Activated T-cell treated with anti-CD3 and anti-CD28 coated beads, Interleukin-2, amount 50 U/mL, for 4 hours (primary cell): ENCODE measurements around the gene CFAP53. TPM values are rescaled to one million over a fixed set of nuclear protein-coding genes. Genes with fewer than 3 reads are reported as not detected.
"Not testable (repeated sequence)": the region's sequence is repeated elsewhere in the genome, so short reads cannot be mapped to it uniquely, and the experiment has no call there.

Experiments
- ATAC-seq, 2 donors: fragments of 200-7000 bp; cut with Tn5 transposase; one replicate each; pipeline ENCODE4 v1.10.0; 2021
- DNase-seq: peaks from one replicate; pipeline ENCODE4 v3.0.0-alpha.2; 2020
- H3K27me3 Mint-ChIP-seq: one replicate; pipeline ENCODE4 v1.8.0; 2021; ENCODE audit warnings: low read depth, mixed read lengths
- H3K36me3 Mint-ChIP-seq: one replicate; pipeline ENCODE4 v1.8.0; 2022; ENCODE audit warnings: mixed read lengths; ENCODE audit not compliant: insufficient read depth
- H3K4me1 Mint-ChIP-seq: one replicate; pipeline ENCODE4 v1.8.0; 2021; ENCODE audit warnings: low read depth, mixed read lengths
- H3K4me3 Mint-ChIP-seq: one replicate; pipeline ENCODE4 v1.8.0; 2021; ENCODE audit warnings: mild to moderate bottlenecking, moderate library complexity, mixed read lengths
- H3K9me3 Mint-ChIP-seq: one replicate; pipeline ENCODE4 v1.8.0; 2021; ENCODE audit warnings: mixed read lengths
- total RNA-seq, 3 donors: library from RNA; stranded (reverse); gene quantifications; one replicate each; pipeline ENCODE4 v1.2.1, GENCODE V29; 2021

The CFAP53 gene
- total RNA-seq, 3 donors from 2014 or later = 0.14 to 0.40 (median 0.28) TPM

DNA sequence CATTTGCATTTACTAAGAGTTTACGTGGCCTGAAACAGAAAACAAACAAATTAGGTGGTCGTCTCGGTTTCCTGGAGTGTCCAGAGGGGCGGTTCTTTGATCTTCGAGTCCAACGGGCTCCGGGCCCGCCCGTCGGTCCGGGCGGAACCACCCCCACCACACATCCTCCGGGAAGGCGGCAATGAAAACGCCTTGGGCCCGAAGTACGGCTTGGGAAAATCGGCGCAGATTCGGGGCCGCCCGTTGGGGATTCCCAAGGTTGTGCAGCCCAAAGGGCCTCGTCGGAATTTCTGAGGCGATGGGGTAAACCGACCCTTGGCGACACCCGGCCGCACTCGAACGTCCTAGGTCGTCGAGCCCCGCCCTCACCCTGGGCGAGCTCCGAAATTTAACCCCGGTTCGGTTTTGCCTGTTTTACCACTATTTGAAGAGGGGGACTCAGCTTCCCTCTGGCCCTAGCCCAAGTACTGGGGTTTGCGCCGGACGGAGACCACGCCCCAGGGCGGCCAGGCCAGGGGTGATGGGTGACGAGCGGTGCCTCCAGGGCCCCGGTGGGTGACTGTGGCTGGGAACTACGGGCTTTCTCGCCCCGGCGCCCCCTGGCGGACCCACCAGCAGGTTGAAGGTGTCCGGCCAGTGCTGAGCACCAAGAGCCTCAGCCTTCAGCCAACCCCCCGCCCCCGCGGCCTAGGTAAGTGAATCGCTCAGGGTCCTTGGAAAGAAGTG lies 1.9 kb upstream of the CFAP53 start:
- DNase-seq (peak; percentile 75), ATAC-seq (peak; percentile 83 to 87)
- Mint-ChIP-seq H3K36me3 (peaks cover 21% of the 10 kb centered on the region), H3K9me3 (no peaks in the 10 kb centered on the region), H3K4me3 (peak overlapping the region; percentile 74), H3K4me1 (peaks cover 24% of the 10 kb centered on the region), H3K27me3 (no peaks in the 10 kb centered on the region)

- no peak for DNase-seq
- Mint-ChIP-seq H3K4me3 (no peak overlapping the region), H3K9me3 (no peaks in the 10 kb centered on the region), H3K27me3 (no peaks in the 10 kb centered on the region), H3K4me1 (peaks cover 19% of the 10 kb centered on the region), H3K36me3 (no peaks in the 10 kb centered on the region)
- ATAC-seq = no peak
These were observed 3.3 kb downstream of the CFAP53 start for GRCh38 chr18:50262977-50263376.

GRCh38 chr18:50250935-50251334 lies 15.4 kb downstream of the CFAP53 start:
- DNase-seq (no peak), ATAC-seq (no peak)
- H3K27me3 Mint-ChIP-seq = no peaks in the 10 kb centered on the region
- no peaks in the 10 kb centered on the region for H3K36me3 Mint-ChIP-seq
- H3K4me1 Mint-ChIP-seq = peaks cover 3% of the 10 kb centered on the region
- H3K4me3 Mint-ChIP-seq = no peak overlapping the region
- H3K9me3 Mint-ChIP-seq = no peaks in the 10 kb centered on the region

- ATAC-seq (no peak), DNase-seq (no peak)
- no peaks in the 10 kb centered on the region for H3K9me3 Mint-ChIP-seq
- H3K4me3 Mint-ChIP-seq = no peak overlapping the region
- H3K36me3 Mint-ChIP-seq = no peaks in the 10 kb centered on the region
- H3K4me1 Mint-ChIP-seq = peaks cover 3% of the 10 kb centered on the region
- no peaks in the 10 kb centered on the region for H3K27me3 Mint-ChIP-seq
These were observed 16.7 kb downstream of the CFAP53 start for GRCh38 chr18:50249576-50249975.

DNA sequence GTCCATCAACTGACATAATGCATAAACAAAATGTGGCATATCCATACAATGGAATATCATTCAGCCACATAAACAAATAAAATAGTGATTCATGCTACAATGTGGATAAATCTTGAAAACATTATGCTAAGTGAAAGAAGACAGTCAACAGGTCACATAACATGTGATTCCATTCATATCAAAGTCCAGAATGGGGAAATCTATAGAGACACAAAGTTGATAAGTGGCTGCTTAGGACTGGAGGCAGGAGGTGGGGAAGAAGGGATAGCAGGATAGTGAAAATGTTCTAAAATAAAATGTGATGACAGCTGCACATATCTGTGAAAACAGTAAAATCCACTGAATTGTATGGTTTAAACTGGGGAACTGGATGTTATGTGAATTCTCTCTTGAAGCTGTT lies 18.7 kb downstream of the CFAP53 start:
- Mint-ChIP-seq H3K9me3 (peaks cover 4% of the 10 kb centered on the region), H3K27me3 (peaks cover 3% of the 10 kb centered on the region), H3K36me3 (peaks cover 1% of the 10 kb centered on the region), H3K4me3 (no peak overlapping the region), H3K4me1 (peaks cover 3% of the 10 kb centered on the region)
- DNase-seq (no peak), ATAC-seq (no peak)

DNA sequence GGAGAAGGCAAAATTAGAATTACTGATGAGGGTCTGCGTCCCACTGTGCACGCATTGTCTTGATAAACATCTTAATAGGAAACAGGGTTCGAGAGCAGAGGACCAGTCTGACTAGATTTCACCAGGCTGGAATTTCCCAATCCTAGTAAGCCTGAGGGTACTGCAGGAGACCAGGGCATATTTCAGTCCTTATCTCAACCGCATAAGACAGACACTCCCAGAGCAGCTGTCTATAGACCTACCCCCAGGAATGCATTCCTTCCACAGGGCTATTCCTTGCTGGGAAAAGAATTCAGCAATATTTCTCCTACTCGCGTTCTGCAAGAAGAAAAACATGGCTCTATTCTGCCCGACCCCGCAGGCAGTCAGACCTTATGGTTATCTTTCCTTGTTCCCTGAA lies 24.5 kb downstream of the CFAP53 start:
- not testable (repeated sequence) for H3K36me3 Mint-ChIP-seq, DNase-seq, ATAC-seq, H3K4me3 Mint-ChIP-seq, H3K27me3 Mint-ChIP-seq, H3K4me1 Mint-ChIP-seq
- H3K9me3 Mint-ChIP-seq = peaks cover 24% of the 10 kb centered on the region

DNA sequence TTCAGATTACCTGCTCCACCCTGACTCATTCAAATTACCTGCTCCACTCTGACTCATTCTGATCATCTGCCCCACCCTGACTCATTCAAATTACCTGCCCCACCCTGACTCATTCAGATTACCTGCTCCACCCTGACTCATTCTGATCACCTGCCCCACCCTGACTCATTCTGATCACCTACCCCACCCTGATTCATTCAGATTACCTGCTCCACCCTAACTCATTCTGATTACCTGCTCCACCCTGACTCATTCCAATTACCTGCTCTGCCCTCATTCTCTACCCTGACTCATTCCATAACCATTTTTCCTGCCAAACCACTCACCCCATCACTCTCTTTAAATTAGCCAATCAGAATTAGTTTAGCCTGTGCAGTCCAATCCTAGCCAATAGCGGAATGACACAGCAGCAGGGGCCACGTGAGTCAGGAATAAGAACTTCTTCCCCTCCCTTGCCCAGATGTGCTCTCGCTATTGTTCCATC lies 26.2 kb downstream of the CFAP53 start:
- ATAC-seq (peak; percentile 38 to 43), DNase-seq (no peak)
- Mint-ChIP-seq H3K4me1 (peaks cover 2% of the 10 kb centered on the region), H3K36me3 (peaks cover 3% of the 10 kb centered on the region), H3K4me3 (no peak overlapping the region), H3K27me3 (peaks cover 9% of the 10 kb centered on the region), H3K9me3 (peaks cover 24% of the 10 kb centered on the region)

DNA sequence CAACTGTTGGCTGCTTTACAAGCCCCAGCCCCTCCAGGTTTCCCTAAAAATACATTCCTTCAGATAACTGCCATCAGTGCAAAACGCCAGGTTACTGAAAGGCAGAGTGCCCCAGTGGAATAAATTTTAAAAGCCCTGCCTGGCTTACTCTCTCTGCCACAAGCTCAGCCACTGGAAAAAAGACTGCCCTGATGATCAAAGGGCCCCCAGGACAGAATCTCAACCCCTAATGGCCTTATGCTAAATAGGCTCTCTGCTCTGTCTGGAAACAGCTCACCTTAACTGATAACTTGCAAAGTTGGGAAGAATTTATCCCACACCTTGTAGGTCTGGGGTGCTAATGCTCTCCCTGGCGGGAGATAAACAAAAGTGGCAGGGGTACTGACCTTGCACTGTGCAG lies 33.9 kb downstream of the CFAP53 start:
- no peak for DNase-seq
- H3K4me1 Mint-ChIP-seq = no peaks in the 10 kb centered on the region
- no peaks in the 10 kb centered on the region for H3K36me3 Mint-ChIP-seq
- no peak overlapping the region for H3K4me3 Mint-ChIP-seq
- peaks cover 16% of the 10 kb centered on the region for H3K27me3 Mint-ChIP-seq
- no peaks in the 10 kb centered on the region for H3K9me3 Mint-ChIP-seq
- no peak for ATAC-seq

- DNase-seq (no peak), ATAC-seq (peak; percentile 58 to 60)
- Mint-ChIP-seq H3K27me3 (peaks cover 16% of the 10 kb centered on the region), H3K4me1 (no peaks in the 10 kb centered on the region), H3K4me3 (no peak overlapping the region), H3K9me3 (no peaks in the 10 kb centered on the region), H3K36me3 (no peaks in the 10 kb centered on the region)
These were observed 34.7 kb downstream of the CFAP53 start for GRCh38 chr18:50231621-50232020.

GRCh38 chr18:50220249-50220648 lies 46.0 kb downstream of the CFAP53 start:
- Mint-ChIP-seq H3K9me3 (peaks cover 11% of the 10 kb centered on the region), H3K27me3 (peaks cover 25% of the 10 kb centered on the region)
- DNase-seq, H3K36me3 Mint-ChIP-seq, H3K4me1 Mint-ChIP-seq, ATAC-seq, H3K4me3 Mint-ChIP-seq: not testable (repeated sequence)

DNA sequence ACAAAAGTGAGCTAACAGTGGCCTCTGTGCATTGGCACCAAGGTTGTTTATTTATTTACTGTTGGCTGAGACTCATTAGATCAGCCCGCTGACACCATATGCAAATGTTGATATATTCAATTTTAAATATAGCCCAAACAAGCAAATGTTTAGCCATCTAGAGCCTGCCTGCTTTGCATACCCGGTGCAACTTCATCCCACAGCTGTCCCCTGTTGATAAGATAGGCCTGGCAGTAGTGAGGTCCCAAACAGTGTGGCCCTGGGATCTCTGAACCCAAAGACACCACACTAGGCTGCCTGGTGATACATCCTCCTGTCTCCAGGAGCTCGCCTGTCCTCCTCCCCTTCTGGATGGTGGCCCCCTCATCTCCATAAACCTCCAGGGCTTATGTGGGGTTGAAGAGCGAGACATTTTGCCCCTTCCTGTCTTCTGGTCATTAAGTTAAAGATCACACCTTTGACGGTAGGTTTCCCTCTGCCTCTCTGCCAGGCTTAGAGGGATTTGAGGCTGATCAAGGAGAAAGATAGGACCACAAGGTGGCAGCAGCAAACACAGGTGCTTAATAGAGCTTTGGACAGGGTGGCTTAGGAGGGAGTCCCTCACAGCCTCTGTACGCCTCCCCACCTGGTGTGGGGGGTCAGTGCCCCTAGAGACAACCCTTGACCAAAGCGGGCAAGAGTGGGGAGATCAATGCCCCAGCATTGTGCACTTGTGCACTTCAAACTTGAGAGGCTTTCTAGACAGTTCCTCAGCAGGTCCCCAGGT lies 47.7 kb downstream of the CFAP53 start:
- Mint-ChIP-seq H3K36me3 (no peaks in the 10 kb centered on the region), H3K4me1 (no peaks in the 10 kb centered on the region), H3K9me3 (peaks cover 11% of the 10 kb centered on the region), H3K4me3 (no peak overlapping the region), H3K27me3 (peaks cover 25% of the 10 kb centered on the region)
- DNase-seq = peak; percentile 14
- peak; percentile 28 to 51 for ATAC-seq

DNA sequence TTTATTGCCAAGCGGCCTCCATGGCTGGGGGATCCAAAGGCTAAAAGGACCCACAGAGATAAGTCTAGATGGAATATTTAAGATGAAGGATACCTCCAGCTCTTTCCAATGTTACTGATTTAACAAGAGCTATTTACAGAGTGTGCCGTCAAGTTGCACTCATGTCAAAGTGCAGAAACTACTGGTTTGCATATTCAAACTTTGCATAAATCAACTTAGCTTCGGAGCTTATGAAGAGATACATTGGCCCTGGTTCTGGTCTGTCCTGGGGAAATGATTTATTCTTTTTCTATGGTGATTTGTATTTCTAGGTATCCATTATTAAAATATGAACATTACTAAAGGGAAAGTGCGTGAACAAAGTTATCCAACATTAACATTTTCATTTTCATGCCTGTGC lies 57.0 kb downstream of the CFAP53 start:
- Mint-ChIP-seq H3K4me3 (no peak overlapping the region), H3K9me3 (no peaks in the 10 kb centered on the region), H3K36me3 (no peaks in the 10 kb centered on the region), H3K27me3 (peaks cover 55% of the 10 kb centered on the region), H3K4me1 (peaks cover 3% of the 10 kb centered on the region)
- no peak for DNase-seq
- ATAC-seq = no peak

DNA sequence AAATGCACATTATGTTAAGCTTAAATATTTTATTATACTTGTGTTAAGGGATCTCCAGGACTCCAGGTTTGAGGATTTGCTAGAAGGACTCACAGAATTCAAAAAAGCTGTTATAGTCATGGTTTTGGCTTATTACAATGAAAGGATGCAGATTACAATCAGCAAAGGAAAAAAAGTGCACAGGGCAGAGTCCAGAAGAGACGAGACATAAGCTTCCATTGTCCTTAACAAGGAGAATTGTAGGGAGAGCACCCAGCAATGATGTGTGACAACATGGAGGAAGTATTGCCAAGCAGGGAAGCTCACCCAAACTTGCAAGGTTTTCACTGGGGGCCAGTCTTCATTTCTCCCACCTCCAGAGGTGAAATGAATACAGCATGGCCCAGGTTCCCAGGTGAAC lies 58.6 kb downstream of the CFAP53 start:
- no peak overlapping the region for H3K4me3 Mint-ChIP-seq

DNA sequence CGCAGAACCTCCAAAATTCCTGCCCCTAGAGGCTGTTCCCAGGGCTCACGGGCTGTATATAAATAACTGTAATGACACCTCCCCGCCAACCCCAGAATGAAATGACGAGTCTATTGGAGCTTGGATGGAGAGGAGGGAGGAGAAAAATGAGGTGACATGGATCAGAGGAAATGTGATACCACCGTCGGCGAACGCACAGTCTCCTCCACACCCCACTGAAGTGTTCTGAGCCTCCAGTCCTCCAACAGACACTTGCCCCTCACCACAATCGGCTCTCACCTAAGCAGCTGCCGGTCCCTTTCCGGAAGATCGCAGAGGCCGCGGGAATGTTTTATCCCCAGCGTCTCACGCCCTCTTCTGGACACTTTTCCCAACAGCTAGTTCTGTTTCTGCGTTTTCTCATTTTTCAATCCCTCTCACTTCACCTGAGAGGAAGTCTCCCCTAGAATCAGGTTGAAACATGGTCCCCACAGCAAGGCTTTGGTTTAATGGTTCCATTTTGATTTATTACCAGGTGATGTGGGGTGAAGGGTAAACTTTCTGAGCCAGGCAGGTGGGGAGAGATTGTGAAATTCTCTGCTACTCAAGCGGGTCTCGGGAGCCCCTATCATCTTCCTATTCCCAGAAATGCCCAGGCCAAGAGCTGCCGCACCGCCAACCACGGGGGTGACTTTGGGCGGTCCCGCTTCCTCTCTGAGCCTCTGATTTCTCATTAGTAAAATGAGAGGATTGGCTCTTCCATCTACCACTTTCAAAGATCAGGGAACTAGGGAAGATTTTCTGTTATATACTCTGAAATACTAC lies 62.3 kb downstream of the CFAP53 start:
- no peak for ATAC-seq
- Mint-ChIP-seq H3K9me3 (peaks cover 13% of the 10 kb centered on the region), H3K4me3 (no peak overlapping the region), H3K36me3 (no peaks in the 10 kb centered on the region), H3K4me1 (peaks cover 10% of the 10 kb centered on the region), H3K27me3 (peaks cover 62% of the 10 kb centered on the region)
- no peak for DNase-seq

More for the DNA sequence above, 58.6 kb downstream of the CFAP53 start:
- Mint-ChIP-seq H3K27me3 (peaks cover 63% of the 10 kb centered on the region), H3K36me3 (no peaks in the 10 kb centered on the region), H3K4me1 (peaks cover 10% of the 10 kb centered on the region), H3K9me3 (no peaks in the 10 kb centered on the region)
- DNase-seq (no peak), ATAC-seq (no peak)
